Measurements from ENCODE around the gene GRM6.

GRM6 gene

GRCh38 chr5:178983728-178984127 is 11.4 kb downstream of the GRM6 start:
- no peak for DNase-seq

GRCh38 chr5:178982941-178983340 is 12.2 kb downstream of the GRM6 start:
- DNase-seq = no peak

- no peak for DNase-seq
These were observed 13.7 kb downstream of the GRM6 start for GRCh38 chr5:178981381-178981780.

- DNase-seq = no peak
These were observed 29.6 kb downstream of the GRM6 start for GRCh38 chr5:178965465-178966055.

- no peak for DNase-seq
These were observed 53.8 kb downstream of the GRM6 start for GRCh38 chr5:178941361-178941760.

GRCh38 chr5:178940569-178941360 is 54.4 kb downstream of the GRM6 start, which contains the start of gene ZNF454:
ZNF454 (plus strand) TSS chr5:178941198; CDS start chr5:178942792, 1,594 bp downstream.
- DNase-seq = peak; percentile 79

GRCh38 chr5:178931846-178932760 is 63.0 kb downstream of the GRM6 start:
- no peak for DNase-seq
